HG03025 (cell line): Measurements from ENCODE around the gene TLE3.

Experiments used
- ATAC-seq: cut with Tn5 transposase; IDR thresholded peaks from one replicate; pipeline ENCODE4 v1.9.1; 2021; ENCODE audit warnings: mild to moderate bottlenecking, moderate library complexity; ENCODE audit not compliant: unreplicated experiment, low FRiP score

The TLE3 gene

DNA sequence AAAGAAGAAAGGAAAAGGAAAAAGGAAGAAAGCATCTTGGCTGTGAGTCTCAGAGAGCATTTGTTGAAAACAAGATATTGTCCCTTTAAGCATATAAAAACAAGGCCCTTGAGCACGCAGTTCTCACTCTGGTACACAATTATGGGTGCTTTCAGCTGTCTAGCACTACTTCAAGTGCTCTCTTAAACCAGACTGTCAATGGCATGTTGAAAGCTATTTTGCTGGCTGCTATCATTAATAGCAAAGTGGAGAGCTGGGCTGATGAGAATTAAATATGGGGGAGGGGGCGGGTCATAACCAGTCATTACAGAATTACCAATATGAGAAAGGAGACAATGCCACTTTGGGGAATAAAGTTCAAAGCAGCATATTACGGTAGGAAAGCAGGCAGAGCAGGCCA lies 9.3 kb downstream of the TLE3 start:
- ATAC-seq = no peak

- ATAC-seq = no peak
Measured at GRCh38 chr15:70087708-70088352, 9.9 kb downstream of the TLE3 start.

DNA sequence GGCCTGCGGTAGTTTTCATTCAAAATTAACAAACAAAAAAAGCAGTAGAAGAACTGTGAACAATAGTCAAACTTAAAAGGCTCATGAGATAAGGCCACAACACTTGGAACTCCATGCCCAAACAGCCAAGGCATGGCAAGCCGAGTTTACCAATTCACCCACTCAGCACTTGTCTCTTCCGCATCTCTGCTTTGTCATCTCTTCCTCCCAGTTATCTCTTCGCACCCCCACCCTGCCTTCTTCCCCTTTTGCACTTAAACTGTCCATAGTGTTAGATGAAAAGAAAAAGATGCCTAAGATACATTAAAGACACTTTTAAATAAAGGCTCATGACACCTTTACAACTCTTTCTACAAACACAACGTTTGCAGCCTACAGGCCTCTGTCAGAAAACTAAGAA lies 11.1 kb downstream of the TLE3 start:
- ATAC-seq = no peak

DNA sequence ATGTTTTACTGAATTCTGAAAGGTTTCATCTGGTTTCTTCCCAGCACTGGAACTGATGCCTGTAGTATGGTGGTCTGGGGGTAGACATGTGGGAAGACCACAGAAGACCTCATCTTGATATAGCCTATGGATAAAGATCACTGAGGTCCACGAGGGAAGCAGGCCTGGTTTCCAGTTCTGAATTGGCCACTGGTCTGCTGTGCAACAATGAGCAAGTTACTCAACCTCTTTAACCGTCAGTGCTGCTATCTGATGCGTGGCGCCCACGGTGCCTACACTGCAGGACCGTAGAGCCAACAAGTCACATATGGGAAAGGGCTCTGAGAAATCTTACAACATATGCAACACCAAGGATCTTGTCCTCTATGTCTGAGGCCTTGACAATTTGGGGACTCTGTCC lies 13.3 kb downstream of the TLE3 start:
- ATAC-seq = no peak

DNA sequence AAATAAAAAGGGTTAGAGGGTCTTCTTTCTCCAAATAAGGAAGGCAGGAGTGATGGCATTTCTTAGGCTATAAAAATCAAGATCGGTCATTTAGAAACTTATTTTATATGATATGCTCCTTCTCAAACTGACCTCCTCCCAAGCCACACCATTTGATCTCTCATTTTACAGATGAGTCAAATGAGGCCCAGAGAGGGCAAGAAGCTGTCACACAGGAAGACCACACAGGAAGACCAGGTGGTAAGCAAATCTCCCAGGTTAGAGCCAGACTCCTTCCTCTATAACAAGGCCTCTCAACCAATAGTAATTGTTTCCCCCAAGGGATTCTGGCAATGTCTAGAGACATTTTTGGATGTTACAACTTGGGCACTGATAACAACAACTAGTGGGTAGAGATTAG lies 13.8 kb downstream of the TLE3 start:
- ATAC-seq = no peak

DNA sequence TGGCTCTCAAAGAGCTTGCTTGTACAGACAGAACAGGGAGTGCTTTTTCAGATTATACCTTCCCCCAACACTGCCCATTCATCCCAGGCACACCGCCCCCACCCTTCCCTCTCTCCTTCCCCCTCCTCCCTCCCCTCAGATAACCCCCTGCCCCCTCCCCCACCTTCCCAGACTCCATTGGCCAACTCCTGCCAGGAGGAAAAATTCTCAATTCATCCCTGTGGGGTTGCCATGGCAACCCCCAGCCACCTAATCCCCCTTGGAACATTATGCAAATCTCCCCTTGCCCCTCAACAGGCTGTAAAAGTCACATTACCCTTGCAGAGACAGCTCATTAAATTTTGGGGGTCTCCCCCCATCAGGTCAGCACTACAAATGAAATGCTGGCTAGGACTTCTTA lies 14.3 kb downstream of the TLE3 start:
- ATAC-seq = no peak

GRCh38 chr15:70082281-70082900 lies 15.3 kb downstream of the TLE3 start:
- ATAC-seq = no peak

- no peak for ATAC-seq
Measured at GRCh38 chr15:70081612-70082011, 16.1 kb downstream of the TLE3 start.

DNA sequence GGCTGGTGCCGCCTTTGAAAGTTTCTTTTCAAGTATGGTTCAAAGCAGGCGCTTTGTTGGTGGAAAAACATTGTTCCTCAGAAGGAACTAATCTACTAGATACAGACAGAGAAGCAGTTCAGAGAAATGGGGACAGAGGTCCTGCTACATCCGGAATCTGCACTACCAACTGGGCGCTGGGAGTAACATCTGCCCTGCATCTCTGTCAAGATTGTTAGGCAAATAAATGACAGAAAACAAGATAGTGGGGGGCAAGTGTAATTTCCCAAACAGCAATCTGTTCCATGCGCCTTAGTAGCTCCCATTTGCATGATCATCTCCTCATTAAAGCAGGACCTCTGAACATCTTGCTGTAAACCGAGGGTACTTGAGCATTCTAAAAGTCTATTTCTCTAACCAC lies 17.4 kb downstream of the TLE3 start:
- no peak for ATAC-seq

DNA sequence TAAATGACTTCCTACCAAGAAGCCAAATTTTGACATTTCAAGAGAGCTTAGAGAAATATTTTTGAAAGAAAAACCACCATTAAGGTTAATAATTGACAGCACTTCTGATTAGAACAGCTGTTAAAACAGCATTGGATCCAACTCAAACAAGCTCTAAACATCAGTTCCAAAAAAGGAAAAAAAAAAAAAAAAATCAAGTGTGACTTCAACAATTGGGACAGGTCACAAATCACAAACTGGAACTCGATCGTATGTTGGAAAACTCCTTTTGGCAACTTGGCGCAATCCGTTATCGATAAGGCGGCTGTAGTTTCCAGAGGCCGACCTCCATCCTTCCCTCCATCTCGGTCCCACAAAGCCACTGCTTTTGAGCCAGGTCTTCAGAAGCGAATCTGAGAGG lies 17.8 kb downstream of the TLE3 start:
- ATAC-seq = no peak

GRCh38 chr15:70078578-70079417 lies 18.9 kb downstream of the TLE3 start:
- no peak for ATAC-seq

DNA sequence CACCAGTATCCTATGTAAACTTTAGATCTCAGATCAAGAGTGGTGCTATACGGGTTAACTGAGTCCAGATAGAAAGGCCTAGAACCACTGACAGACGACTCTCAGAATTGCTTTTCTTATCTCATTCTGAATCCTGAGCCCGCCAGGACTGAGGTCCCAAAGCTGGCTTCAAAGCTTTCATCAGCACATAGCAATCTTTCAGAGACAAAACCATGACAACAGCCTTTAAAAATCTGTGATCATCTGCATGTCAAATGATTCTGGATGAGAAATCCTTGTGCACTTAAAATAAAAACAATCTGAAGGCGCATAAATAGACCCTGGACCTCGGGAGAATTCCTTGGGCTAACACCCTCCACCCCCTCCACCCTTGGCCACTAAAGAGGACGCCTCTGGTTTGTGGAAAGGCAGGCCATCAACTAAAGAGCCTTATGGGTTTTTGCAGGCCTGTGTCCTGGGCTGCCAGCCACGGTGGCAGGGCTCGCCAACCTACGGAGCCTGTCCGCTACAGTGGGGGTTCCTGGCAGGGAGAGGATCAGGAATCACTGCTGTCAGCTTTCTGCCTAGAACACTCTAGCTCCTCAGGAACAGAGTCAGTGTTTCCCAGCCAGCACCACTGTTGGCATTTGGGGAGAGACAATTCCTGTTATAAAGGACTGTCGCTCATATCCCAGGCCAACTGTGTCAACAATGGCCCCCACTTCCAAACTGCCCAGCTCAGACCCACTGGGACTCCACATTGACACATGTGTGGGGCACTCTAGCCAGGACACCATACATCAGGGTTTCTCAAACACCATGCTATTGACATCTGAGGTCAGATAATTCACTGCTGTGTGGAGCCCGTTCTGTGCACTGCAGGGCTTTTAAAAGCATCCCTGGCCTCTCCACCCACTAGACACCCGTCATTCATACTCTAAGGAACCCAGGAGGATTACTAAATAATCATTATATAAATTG lies 20.2 kb downstream of the TLE3 start:
- ATAC-seq = no peak

DNA sequence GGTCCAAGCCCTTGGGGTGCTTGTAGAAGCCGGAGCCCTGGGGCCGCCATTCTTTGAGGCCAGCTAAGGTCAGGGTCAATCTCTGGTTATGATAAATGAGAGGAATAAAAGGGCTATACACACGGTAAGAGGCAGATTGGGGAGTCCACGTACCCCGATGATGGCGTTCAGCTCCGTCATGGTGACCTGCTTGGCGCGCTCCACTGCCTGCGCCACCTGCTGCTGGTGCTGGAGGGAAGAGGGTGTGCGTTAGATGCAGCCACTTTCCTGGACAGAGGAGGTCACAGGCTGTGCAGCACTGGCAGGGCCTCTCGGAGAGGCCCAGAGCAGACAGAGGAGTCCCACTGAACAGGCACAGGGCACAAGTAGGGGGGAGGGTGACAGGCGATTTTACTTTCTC lies 23.3 kb downstream of the TLE3 start:
- ATAC-seq = no peak

DNA sequence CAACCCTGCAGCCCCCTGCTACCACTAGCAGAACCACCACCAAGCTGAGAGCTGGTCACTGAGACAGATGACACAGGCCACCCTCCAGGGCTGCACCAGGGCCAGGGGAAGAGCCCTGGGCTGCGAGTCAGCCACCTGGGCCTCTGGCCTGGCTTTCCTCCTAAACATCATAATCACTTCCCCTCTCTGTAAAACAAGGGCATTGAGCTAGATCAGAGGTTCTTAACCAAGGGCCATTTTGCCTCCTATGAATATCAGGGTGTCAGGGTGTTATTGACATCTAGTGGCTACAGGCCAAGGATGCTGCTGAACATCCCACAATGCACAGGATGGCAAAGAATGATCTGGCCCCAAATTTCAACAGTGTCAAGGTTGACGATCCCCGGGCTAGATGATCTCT lies 25.2 kb downstream of the TLE3 start:
- no peak for ATAC-seq

DNA sequence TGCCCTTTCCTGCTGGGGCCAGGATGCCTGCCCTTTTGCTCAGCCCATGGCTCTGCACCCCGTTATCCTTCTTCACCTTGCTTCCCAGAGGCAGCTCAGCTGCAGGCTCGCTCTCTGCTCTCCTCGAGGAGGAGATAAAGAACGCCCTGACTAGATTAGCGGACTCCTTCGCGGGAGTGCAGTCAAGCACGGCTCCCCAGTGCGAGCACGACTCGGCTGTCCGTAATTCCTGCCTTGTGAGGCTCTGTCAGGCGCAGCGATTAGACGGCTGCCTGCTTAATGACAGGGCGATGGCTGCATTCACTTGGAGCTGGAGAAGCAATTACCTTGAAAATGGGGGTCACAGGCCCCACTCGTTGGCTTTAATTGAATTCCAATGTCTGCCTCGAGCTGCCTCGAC lies 25.9 kb downstream of the TLE3 start:
- ATAC-seq = no peak

- ATAC-seq = no peak
Measured at GRCh38 chr15:70069716-70070115, 28.0 kb downstream of the TLE3 start.

DNA sequence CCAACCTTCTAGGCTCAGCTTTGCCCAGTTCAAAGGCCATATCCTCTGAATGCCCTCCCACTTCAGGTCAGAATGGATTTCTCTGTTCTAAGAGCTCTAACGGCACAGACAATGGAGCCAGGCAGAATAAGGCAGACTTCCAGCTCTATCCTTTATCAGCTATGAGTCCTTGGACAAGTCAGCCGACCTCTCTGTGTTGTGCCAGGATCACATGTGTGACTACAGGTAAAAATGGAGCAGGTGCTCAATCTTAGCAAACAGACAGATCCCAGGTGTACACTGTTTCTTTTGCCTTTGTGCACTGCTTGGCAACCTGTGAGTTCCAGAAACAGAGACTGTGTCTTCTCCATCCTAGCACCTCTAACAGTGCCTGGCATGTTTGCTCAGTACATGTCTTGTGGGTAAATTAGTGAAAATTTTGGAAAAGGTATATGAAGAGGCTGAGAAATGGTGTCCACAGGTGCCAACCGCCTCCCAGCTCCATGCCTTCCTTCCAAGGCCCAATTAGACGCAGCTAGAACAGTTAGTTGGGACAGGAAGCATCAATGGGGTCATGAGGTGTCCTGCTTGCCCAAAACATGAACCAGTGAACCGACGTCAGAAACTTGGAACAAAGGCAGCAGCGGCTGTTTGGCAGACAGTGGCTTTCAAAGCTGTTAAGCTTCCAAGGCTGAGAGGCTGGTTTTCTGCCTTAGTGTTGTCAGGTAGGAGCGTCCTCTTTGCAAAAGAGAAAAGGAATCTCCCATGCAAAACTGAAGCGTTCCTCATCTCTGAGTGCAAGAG lies 28.7 kb downstream of the TLE3 start:
- no peak for ATAC-seq

- ATAC-seq = no peak
Measured at GRCh38 chr15:70067681-70068080, 30.0 kb downstream of the TLE3 start.

- no peak for ATAC-seq
Measured at GRCh38 chr15:70067011-70067410, 30.7 kb downstream of the TLE3 start.

DNA sequence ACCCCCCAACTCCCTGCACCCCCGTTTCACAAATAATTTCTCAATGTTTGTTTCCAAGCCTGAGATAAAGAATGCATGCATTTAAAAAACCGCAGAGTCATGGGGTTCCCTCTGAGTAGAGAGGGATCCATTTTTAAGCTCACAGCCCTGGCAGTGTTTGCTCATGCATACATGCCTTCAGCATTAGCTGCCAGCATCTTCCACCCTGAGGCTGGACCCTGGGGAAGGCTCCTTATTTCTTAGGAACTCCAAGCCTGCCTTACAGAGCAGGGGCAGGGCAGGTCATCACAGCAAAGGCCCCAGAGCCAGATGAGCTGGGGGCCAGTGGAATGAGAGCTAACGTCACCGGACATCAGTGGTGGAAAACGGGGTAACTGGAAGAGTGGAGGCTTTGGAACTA lies 31.3 kb downstream of the TLE3 start:
- ATAC-seq = no peak
